Tibial nerve (tissue), 4 donors: Measurements from ENCODE around the gene ABCF2.

ENCODE experiments used
- EP300 ChIP-seq, 2 donors: sonication (generic); formaldehyde crosslinking; IDR thresholded peaks; one replicate each; pipeline ENCODE4 v1.6.1; 2017; ENCODE audit warnings: antibody characterized with exemption in 2 of 2, mild to moderate bottlenecking in 1 of 2
- POLR2A ChIP-seq, 2 donors: fragments of 450-650 bp; IDR thresholded peaks; one replicate each; pipeline ENCODE4 v1.6.1; 2017; ENCODE audit warnings: antibody characterized with exemption in 2 of 2, mild to moderate bottlenecking in 2 of 2, moderate library complexity in 2 of 2
- TF ChIP-seq, protein P1 (sequence below), 5 experiments: fragments of 200-600 bp in 3 of 5; fragments of 450-650 bp in 2 of 5; sonication (generic) in 3 of 5; IDR thresholded peaks; one replicate each; pipeline ENCODE4 v1.5.1; 2016 to 2019; ENCODE audit warnings: antibody characterized with exemption in 5 of 5, mild to moderate bottlenecking in 3 of 5, moderate library complexity in 2 of 5

DNA sequence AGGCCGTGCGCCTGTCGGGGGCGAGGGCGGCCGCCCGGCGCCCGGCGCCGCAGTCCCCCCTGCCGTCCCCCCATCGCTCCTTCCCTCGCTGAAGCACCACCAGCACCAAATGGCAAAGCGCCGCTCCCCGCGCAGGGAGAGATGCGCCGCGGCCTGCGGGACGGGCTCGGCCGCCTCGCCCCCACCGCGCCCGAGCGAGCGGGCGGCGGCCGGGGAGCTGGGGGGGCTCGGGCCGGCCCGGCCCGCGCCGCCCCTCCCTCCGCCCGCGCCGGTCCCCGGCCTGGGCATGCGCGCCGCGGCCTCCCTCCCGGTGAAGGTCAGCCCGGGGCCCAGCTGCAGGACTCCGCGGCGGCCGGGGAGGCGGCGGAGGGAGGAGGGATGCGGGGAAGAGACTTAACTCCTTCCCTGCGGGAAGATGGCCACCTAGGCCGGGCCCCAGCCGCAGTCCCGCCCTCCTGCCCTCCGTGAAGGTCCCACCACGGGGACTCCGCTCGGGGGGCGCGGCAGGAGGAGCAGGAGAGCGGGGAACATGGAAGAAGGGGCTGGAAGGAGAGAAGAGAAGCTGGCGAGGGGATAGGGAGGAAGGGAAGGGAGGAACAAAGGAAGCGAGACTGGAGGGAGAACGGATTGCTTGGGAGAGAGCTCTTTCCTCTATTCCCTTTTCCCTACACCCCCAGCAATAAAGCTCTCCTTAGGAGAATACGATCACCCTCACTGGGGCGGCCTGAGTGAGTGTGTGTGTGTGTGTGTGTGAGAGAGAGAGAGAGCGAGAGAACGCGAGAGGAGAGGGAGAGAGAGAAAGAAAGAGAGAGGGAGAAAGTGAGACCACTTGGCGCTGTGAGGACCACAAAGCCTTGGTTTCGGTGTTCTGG lies 24.9 kb upstream of the ABCF2 start:
- TF ChIP-seq, protein P1, sequence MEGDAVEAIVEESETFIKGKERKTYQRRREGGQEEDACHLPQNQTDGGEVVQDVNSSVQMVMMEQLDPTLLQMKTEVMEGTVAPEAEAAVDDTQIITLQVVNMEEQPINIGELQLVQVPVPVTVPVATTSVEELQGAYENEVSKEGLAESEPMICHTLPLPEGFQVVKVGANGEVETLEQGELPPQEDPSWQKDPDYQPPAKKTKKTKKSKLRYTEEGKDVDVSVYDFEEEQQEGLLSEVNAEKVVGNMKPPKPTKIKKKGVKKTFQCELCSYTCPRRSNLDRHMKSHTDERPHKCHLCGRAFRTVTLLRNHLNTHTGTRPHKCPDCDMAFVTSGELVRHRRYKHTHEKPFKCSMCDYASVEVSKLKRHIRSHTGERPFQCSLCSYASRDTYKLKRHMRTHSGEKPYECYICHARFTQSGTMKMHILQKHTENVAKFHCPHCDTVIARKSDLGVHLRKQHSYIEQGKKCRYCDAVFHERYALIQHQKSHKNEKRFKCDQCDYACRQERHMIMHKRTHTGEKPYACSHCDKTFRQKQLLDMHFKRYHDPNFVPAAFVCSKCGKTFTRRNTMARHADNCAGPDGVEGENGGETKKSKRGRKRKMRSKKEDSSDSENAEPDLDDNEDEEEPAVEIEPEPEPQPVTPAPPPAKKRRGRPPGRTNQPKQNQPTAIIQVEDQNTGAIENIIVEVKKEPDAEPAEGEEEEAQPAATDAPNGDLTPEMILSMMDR (IDR thresholded peaks at IDR 0.05) = no peak
- peak in 1 of 2 donors; percentile 68 for TF ChIP-seq EP300 (IDR thresholded peaks at IDR 0.05)
- TF ChIP-seq POLR2A (IDR thresholded peaks at IDR 0.05) = peak in 1 of 2 donors; percentile 6
